Measurements from ENCODE around the gene RAET1L. TPM values are rescaled to one million over a fixed set of nuclear protein-coding genes. Genes with fewer than 3 reads are reported as not detected.

RAET1L gene
- total RNA-seq, 3 donors from 2014 or later (not counting 1 experiment from before 2014, with no cell fraction given): not detected

DNA sequence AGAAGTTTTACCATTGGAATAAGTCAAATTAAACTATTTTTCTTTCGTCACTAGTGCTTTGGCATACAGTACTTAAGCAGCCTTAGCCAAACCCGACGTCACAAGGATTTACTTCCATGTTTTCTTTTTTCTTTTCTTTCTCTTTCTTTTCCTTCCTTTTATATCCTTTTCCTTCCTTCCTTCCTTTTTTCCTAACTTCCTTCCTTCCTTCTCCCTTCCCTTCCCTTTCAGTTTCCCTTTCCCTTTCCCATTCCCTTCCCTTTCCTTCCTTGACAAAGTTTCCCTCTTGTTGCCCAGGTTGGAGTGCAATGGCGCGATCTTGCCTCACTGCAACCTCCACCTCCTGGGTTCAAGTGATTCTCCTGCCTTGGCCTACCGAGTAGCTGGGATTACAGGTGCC, 33.7 kb upstream of the RAET1L start:
- DNase-seq: no peak
- peaks cover 25 to 31% of the 10 kb centered on the region in 2 donors for H3K27me3 Mint-ChIP-seq (ENCODE audit: low read depth in 2 of 2)
- Histone ChIP-seq H3K9me3 (ENCODE audit: control insufficient read depth, insufficient read depth, low read length) (no peaks in the 10 kb centered on the region), H3K27me3 (ENCODE audit: control insufficient read depth, insufficient read depth, low read length) (no peaks in the 10 kb centered on the region), H3K36me3 (ENCODE audit: control insufficient read depth, insufficient read depth, low read length) (no peaks in the 10 kb centered on the region), H3K4me3 (ENCODE audit: low read length) (no peak overlapping the region), H3K4me1 (ENCODE audit: control insufficient read depth, insufficient read depth, low read length) (peaks cover 7% of the 10 kb centered on the region), H3K27ac (ENCODE audit: low read length) (no peak overlapping the region)
- peaks cover 9 to 11% of the 10 kb centered on the region in 2 donors for H3K4me1 Mint-ChIP-seq
- no peaks in the 10 kb centered on the region for H3K9me3 Mint-ChIP-seq
- no peak overlapping the region for H3K4me3 Mint-ChIP-seq
- TF ChIP-seq, protein P1, sequence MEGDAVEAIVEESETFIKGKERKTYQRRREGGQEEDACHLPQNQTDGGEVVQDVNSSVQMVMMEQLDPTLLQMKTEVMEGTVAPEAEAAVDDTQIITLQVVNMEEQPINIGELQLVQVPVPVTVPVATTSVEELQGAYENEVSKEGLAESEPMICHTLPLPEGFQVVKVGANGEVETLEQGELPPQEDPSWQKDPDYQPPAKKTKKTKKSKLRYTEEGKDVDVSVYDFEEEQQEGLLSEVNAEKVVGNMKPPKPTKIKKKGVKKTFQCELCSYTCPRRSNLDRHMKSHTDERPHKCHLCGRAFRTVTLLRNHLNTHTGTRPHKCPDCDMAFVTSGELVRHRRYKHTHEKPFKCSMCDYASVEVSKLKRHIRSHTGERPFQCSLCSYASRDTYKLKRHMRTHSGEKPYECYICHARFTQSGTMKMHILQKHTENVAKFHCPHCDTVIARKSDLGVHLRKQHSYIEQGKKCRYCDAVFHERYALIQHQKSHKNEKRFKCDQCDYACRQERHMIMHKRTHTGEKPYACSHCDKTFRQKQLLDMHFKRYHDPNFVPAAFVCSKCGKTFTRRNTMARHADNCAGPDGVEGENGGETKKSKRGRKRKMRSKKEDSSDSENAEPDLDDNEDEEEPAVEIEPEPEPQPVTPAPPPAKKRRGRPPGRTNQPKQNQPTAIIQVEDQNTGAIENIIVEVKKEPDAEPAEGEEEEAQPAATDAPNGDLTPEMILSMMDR (IDR thresholded peaks at IDR 0.05): no peak
- H3K27ac Mint-ChIP-seq: no peak overlapping the region
- no peaks in the 10 kb centered on the region for H3K36me3 Mint-ChIP-seq
- WGBS (ENCODE audit: insufficient coverage): 94% methylated on average over 6 of the region's 6 CpGs
- intact Hi-C loops (cut with micrococcal nuclease): no loop called here
- ATAC-seq: no peak

- Mint-ChIP-seq H3K27ac (no peak overlapping the region), H3K4me3 (no peak overlapping the region), H3K36me3 (no peaks in the 10 kb centered on the region), H3K4me1 (peaks cover 9 to 11% of the 10 kb centered on the region in 2 donors), H3K27me3 (ENCODE audit: low read depth in 2 of 2) (peaks cover 29 to 35% of the 10 kb centered on the region in 2 donors), H3K9me3 (no peaks in the 10 kb centered on the region)
- TF ChIP-seq, protein P1 (IDR thresholded peaks at IDR 0.05): no peak
- intact Hi-C loops (cut with micrococcal nuclease): no loop called here
- ATAC-seq (no peak), DNase-seq (no peak)
- Histone ChIP-seq H3K9me3 (ENCODE audit: control insufficient read depth, insufficient read depth, low read length) (no peaks in the 10 kb centered on the region), H3K36me3 (ENCODE audit: control insufficient read depth, insufficient read depth, low read length) (no peaks in the 10 kb centered on the region), H3K27ac (ENCODE audit: low read length) (no peak overlapping the region), H3K27me3 (ENCODE audit: control insufficient read depth, insufficient read depth, low read length) (peaks cover 2% of the 10 kb centered on the region), H3K4me1 (ENCODE audit: control insufficient read depth, insufficient read depth, low read length) (peaks cover 7% of the 10 kb centered on the region), H3K4me3 (ENCODE audit: low read length) (no peak overlapping the region)
- 96% methylated on average over 14 of the region's 14 CpGs for WGBS (ENCODE audit: insufficient coverage)
These were observed 33.0 kb upstream of the RAET1L start for GRCh38 chr6:150058231-150058792.

DNA sequence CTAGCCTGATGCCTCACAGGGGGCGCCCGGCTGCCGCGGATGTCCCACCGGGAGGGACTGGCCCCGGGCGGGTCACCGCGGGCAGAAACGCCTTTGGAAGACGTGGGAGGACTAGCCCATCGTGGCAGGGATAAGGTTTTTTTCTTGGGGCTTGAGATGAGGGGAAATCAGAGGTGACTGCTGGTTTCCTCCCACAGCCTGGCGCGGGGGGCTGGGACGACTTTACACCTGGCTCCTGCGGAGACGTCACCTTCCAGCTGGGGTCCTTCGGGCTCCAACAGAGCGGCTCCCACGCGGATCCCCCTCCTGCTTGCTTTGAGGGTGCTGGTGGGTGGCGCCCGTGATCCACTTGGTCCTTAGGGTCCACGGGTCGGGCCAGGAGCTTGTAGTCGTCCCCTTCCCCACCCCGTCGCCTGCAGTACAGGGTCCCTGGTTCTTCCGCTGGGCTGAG, 32.2 kb upstream of the RAET1L start:
- 83% methylated on average over 29 of the region's 29 CpGs for WGBS (ENCODE audit: insufficient coverage)
- ATAC-seq: no peak
- H3K27me3 ChIP-seq (ENCODE audit: control insufficient read depth, insufficient read depth, low read length): peaks cover 4% of the 10 kb centered on the region

More for the DNA sequence above, 32.2 kb upstream of the RAET1L start:
- intact Hi-C loops (cut with micrococcal nuclease): no loop called here
- H3K4me1 Mint-ChIP-seq: peaks cover 9 to 11% of the 10 kb centered on the region in 2 donors
- TF ChIP-seq, protein P1 (IDR thresholded peaks at IDR 0.05): no peak
- no peak overlapping the region for H3K27ac Mint-ChIP-seq
- H3K4me3 ChIP-seq (ENCODE audit: low read length): no peak overlapping the region
- DNase-seq: no peak
- peaks cover 37 to 43% of the 10 kb centered on the region in 2 donors for H3K27me3 Mint-ChIP-seq (ENCODE audit: low read depth in 2 of 2)
- H3K9me3 ChIP-seq (ENCODE audit: control insufficient read depth, insufficient read depth, low read length): no peaks in the 10 kb centered on the region
- H3K27ac ChIP-seq (ENCODE audit: low read length): no peak overlapping the region
- no peaks in the 10 kb centered on the region for H3K36me3 Mint-ChIP-seq
- H3K36me3 ChIP-seq (ENCODE audit: control insufficient read depth, insufficient read depth, low read length): no peaks in the 10 kb centered on the region
- H3K4me1 ChIP-seq (ENCODE audit: control insufficient read depth, insufficient read depth, low read length): peaks cover 7% of the 10 kb centered on the region
- H3K9me3 Mint-ChIP-seq: no peaks in the 10 kb centered on the region
- no peak overlapping the region for H3K4me3 Mint-ChIP-seq

All from natural killer cell (primary cell).